ENCODE data around the gene CCDC121.

Gene CCDC121, protein sequence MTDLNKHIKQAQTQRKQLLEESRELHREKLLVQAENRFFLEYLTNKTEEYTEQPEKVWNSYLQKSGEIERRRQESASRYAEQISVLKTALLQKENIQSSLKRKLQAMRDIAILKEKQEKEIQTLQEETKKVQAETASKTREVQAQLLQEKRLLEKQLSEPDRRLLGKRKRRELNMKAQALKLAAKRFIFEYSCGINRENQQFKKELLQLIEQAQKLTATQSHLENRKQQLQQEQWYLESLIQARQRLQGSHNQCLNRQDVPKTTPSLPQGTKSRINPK

DNA sequence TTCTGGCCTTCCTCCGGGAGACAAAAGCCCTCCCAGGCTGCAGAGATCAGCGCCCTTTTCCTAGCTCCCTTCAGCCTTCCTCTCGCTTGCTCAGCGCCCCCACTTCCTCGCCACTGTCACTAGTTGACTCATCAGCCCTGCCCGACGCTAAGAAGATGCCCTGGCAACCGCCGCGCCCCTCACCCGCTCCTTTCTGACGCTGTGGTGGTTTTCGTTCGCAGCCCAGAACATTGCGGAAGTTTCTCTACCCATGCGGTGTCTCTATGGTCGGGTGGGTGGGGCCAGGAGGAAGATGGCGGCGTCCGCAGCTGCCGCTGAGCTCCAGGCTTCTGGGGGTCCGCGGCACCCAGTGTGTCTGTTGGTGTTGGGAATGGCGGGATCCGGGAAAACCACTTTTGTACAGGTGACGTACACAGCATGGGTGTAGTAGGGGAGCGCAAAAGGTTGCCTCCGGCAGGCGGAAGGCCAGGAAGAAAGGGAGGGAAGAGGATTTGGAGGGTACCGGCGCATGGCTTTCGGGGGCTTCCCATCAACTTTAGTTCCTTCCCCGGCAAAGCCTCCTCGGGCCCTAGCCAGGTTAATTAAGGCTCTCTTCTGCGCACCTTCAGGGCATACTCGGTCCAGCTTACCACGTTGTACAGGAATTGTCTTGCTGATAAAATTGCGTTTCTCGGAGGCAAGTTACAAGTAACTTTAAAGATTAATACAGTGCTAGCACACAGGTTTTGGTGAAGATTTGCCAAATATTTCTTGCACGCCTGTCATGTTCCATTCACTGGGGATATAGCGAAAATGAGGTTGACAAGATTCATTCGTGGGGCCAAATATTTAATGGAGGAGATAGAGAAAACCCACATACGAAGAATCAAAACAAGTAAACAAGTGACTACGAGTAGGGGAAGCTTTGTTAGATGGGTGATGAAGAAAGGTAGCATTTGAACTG is at the start of gene CCDC121, which contains the start of gene GPN1:
CCDC121 (minus strand) TSS at position 246 of the 943 bp plus-strand sequence. CDS start 1,213 bp downstream, outside the sequence.
GPN1 (plus strand) TSS at position 284 of the 943 bp plus-strand sequence; CDS start at position 293, 9 bp downstream.
- H3K27ac ChIP-seq, result peak within 1 kb of the TSS; percentile 71 to 80
- H3K4me3 ChIP-seq, result peak within 1 kb of the TSS; percentile 73 to 88
- H3K36me3 ChIP-seq, result peaks cover 18 to 39% (median 31%) of the 10 kb centered on the region in 3 donors
- DNase-seq, result peak; percentile 89 to 91
- intact Hi-C loops (cut with DNase I; ENCODE audit: low total_unique reads), result no loop called here
- no peaks in the 10 kb centered on the region for H3K27me3 ChIP-seq
- H3K9me3 ChIP-seq, result no peaks in the 10 kb centered on the region
- H3K4me1 ChIP-seq, result peaks cover 0 to 21% (median 14%) of the 10 kb centered on the region in 4 donors
- no peak for TF ChIP-seq CTCF (IDR thresholded peaks at IDR 0.05)

GRCh38 chr2:27672723-27673486 is 44.1 kb upstream of the CCDC121 start:
- intact Hi-C loops (cut with DNase I; ENCODE audit: low total_unique reads), result no loop called here

DNA sequence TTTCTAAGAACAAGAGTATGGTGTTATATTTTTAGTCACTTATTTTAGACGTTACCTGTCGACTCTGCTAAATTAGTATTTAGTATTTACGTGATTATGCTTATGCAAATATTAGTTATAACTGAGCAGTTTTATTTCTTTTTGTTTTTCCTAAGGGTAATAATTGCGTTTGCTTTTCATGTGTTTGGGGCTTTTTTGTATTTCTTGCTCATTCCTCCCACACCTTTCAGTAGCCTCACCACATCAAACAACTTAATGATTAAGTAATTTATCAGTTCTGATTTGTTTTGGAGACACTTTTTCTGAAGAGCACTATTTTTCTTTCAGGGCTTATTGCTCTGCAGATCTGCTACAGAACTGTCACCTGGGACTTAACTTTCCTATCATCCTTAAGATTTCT is 42.4 kb upstream of the CCDC121 start:
- peaks cover 66 to 93% (median 67%) of the 10 kb centered on the region in 3 donors for H3K36me3 ChIP-seq
- no peak for DNase-seq
- no peak overlapping the region for H3K4me3 ChIP-seq
- intact Hi-C loops (cut with DNase I; ENCODE audit: low total_unique reads), result no loop called here
- peaks cover 0 to 3% (median 0%) of the 10 kb centered on the region in 4 donors for H3K4me1 ChIP-seq
- TF ChIP-seq CTCF (IDR thresholded peaks at IDR 0.05), result no peak
- H3K27me3 ChIP-seq, result no peaks in the 10 kb centered on the region
- H3K27ac ChIP-seq, result no peak overlapping the region
- H3K9me3 ChIP-seq, result no peaks in the 10 kb centered on the region

More at GRCh38 chr2:27672723-27673486, 44.1 kb upstream of the CCDC121 start:
- Histone ChIP-seq H3K4me3 (no peak overlapping the region), H3K4me1 (no peaks in the 10 kb centered on the region), H3K27me3 (no peaks in the 10 kb centered on the region), H3K27ac (no peak overlapping the region), H3K36me3 (peaks cover 63 to 98% (median 75%) of the 10 kb centered on the region in 3 donors), H3K9me3 (no peaks in the 10 kb centered on the region)
- DNase-seq, result no peak
- no peak for TF ChIP-seq CTCF (IDR thresholded peaks at IDR 0.05)

DNA sequence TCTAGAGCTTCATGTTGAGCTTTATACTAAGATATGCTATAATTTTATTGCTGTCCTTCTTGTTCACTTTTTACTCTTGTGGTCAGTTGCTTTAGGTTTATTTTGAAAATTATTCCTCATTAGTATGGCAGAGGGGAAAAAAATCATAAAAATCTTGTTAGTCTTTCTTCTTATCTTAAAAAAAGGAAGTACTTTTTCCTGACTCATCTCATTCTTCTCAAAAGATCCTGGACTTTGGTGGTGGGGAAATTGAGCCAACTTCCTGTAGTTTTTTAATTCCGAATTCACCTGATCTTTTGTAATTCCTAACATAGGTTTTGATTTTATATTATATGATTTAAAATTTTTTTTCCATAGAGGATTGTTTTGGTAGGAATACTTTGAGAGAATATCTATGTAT is 38.6 kb upstream of the CCDC121 start:
- peaks cover 0 to 31% (median 18%) of the 10 kb centered on the region in 4 donors for H3K4me1 ChIP-seq
- no peak overlapping the region for H3K27ac ChIP-seq
- no peaks in the 10 kb centered on the region for H3K27me3 ChIP-seq
- intact Hi-C loops (cut with DNase I; ENCODE audit: low total_unique reads), result no loop called here
- H3K36me3 ChIP-seq, result peaks cover 40 to 58% (median 47%) of the 10 kb centered on the region in 3 donors
- H3K4me3 ChIP-seq, result no peak overlapping the region
- H3K9me3 ChIP-seq, result no peaks in the 10 kb centered on the region
- no peak for TF ChIP-seq CTCF (IDR thresholded peaks at IDR 0.05)
- no peak for DNase-seq

Measured in tibial artery (tissue), 4 donors.